Duodenal mucosa (tissue), 2 donors: Measurements from ENCODE around the gene ABCB8.

Experiments
- H3K27ac ChIP-seq: one replicate; pipeline ENCODE4 v1.7.0; 2013; ENCODE audit warnings: low read depth, low read length
- H3K27me3 ChIP-seq, 2 donors: one replicate each; pipeline ENCODE4 v1.7.0; 2013; ENCODE audit warnings: low read length in 2 of 2, control low read depth in 1 of 2; ENCODE audit not compliant: insufficient read depth in 2 of 2, control insufficient read depth in 1 of 2
- H3K36me3 ChIP-seq, 2 donors: one replicate each; pipeline ENCODE4 v1.7.0; 2013; ENCODE audit warnings: low read length in 2 of 2, control low read depth in 1 of 2; ENCODE audit not compliant: insufficient read depth in 2 of 2, control insufficient read depth in 1 of 2
- H3K4me1 ChIP-seq, 2 donors: one replicate each; pipeline ENCODE4 v1.7.0; 2013; ENCODE audit warnings: low read length in 2 of 2, control low read depth in 1 of 2; ENCODE audit not compliant: insufficient read depth in 2 of 2, control insufficient read depth in 1 of 2
- H3K4me3 ChIP-seq, 2 donors: one replicate each; pipeline ENCODE4 v1.7.0; 2013; ENCODE audit warnings: low read length in 2 of 2, low read depth in 1 of 2
- H3K9ac ChIP-seq, 2 donors: one replicate each; pipeline ENCODE4 v1.7.0; 2013; ENCODE audit warnings: low read length in 2 of 2, low read depth in 1 of 2
- H3K9me3 ChIP-seq, 2 donors: one replicate each; pipeline ENCODE4 v1.7.0; 2013; ENCODE audit warnings: low read length in 2 of 2, control low read depth in 1 of 2; ENCODE audit not compliant: control insufficient read depth in 1 of 2

ABCB8 gene

DNA sequence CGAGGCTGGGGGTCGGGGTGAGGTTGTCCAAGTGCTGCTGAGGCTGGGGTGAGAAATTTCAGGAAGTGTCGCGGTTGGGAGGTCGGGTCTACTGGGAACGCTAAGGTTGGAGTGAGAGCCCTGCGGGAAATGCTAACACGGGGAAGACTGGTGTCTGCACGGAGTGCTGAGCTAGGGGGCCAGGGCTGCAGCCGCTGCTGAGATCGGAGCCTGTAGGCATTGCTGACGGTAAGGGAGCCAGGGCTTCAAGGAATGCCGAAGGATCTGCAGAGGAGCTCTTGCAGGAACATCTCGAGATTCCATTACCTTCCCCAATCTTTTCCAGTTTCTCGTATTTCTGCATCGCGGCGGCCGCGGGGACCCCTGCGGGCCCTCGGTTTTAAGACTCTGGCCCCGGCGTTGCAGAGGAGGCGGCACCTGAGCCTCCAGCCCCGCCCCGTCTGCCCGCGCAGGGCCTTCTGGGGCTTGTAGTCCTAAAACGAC lies 29.3 kb downstream of the ABCB8 start, which contains the start of gene CDK5:
Gene CDK5, minus strand, starts transcription at position 392 of the 483 bp plus-strand sequence. Its CDS starts 49 bp downstream, at position 343.
- H3K36me3 ChIP-seq: no peaks in the 10 kb centered on the region
- H3K9me3 ChIP-seq: no peaks in the 10 kb centered on the region
- H3K4me3 ChIP-seq: peak within 1 kb of the TSS; percentile 94
- H3K4me1 ChIP-seq: peaks cover 40 to 43% of the 10 kb centered on the region in 2 donors
- H3K27me3 ChIP-seq: no peaks in the 10 kb centered on the region
- peak within 1 kb of the TSS; percentile 87 to 95 for H3K9ac ChIP-seq
- peak within 1 kb of the TSS; percentile 96 for H3K27ac ChIP-seq

DNA sequence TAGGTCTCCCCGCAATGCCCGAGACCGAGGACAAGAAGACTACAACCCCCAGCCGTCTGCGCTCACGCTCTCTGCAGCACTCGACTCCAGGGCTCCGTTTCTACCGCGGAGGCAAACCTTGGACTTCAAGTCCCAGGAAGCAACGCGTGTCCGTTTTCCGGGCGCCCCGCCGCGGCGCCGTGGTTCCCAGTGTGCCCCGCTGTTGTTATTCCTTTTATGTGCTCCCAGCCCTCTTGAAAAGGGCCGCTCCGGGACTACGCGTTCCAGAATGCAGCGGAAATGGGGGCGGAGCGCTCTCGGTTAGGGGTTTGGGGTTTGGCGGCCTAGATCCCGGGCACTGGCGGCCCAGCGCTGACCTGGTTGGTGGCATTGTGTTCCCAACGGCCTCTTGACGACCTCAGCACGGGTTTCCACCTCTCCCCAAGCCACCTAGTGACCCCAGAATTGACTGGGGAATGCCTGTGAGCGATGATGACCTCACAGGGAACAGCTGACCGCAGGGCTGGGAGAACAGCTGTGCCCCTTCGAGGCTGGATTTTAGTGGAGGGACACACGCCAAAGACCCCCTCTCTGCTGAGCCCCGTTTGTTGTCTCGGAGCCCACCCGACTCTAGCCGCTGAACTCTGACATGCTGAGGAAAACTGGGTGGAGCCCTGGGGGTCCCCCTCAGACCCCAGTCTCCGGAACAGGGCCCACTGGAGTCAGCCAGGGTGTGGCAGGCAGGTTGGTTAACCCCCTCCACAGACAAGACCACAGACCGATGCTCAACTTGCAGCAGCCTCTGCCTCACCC lies 29.9 kb downstream of the ABCB8 start:
- peaks cover 40 to 43% of the 10 kb centered on the region in 2 donors for H3K4me1 ChIP-seq

DNA sequence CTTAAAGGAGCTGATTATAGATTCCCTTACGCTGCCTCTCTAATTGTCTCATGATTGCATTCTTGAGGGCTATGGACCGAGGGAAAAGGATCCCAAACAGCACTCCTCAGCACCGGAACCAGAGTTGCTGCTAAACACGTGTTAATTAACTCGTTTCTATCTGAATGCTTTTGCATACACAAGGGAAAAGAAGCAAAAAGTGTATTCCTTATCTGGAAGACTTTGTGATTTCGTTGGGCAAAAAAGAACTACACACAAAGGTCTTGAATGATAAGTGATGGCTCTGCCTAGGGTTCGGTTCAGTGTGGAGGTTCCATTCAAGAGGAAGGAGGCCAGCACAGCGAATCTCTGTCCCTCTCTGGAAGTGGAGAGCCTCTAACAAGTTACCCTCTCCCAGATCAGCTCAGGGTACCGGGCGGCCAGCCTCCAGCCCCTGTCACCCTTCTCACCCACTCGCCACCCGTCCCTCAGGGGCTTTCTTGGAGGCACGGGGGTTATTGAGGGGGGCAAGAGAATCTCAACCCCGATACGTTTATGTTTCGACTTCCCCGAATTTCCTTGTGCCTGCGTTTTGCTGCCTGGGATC lies 30.6 kb downstream of the ABCB8 start:
- Histone ChIP-seq H3K4me1 (peaks cover 40 to 43% of the 10 kb centered on the region in 2 donors), H3K4me3 (peak overlapping the region; percentile 77 to 94), H3K27me3 (no peaks in the 10 kb centered on the region)

More for the DNA sequence above, 29.9 kb downstream of the ABCB8 start:
- Histone ChIP-seq H3K9me3 (no peaks in the 10 kb centered on the region), H3K27ac (peak overlapping the region; percentile 96), H3K27me3 (no peaks in the 10 kb centered on the region), H3K4me3 (peak overlapping the region; percentile 94), H3K9ac (peak overlapping the region; percentile 87 to 95), H3K36me3 (no peaks in the 10 kb centered on the region)

DNA sequence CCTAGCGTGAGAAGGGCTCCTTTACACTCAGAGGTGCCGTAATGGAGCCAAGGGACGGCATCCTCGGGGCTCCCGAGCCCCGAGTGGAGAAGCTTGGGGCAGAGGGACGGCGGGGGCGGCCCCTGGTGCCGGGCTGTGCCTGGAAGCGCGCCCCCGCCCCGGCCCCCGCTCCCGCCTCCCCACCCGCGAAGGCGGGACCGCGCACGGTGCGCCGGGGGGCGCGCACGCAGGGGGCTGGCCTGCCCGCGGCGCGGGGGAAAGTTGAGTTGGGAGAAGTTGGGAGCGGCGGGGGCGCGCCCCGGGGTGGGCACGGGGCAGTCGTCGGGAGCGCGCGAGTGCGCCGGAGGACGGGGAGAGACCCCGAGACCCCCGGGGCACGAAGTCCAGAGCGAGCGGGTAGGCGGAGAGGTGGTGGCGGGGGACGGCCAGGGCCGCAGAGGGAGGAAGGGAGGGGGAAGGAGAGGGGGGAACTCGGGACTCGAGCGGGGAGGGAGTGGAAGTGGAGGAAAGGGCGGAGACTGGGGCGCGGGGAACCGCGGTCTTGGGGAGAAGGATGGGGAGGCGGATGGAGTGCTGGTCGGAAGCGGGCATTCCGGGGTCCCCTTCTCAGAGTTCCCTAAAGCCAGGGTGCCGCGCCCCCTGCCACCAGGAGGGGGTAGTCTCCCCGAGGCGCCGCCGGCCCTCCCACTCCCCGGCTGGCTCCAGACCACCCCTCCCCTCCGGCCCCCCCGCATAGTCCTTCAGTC lies 31.3 kb downstream of the ABCB8 start, which contains the start of gene SLC4A2:
Gene SLC4A2, plus strand, starts transcription at position 223 of the 746 bp plus-strand sequence. CDS start 2,399 bp downstream, outside the sequence.
- peaks cover 40 to 43% of the 10 kb centered on the region in 2 donors for H3K4me1 ChIP-seq
- no peaks in the 10 kb centered on the region for H3K9me3 ChIP-seq
- H3K27ac ChIP-seq: peak within 1 kb of the TSS; percentile 96
- peaks cover 0 to 2% of the 10 kb centered on the region in 2 donors for H3K36me3 ChIP-seq
- peak within 1 kb of the TSS; percentile 77 to 94 for H3K4me3 ChIP-seq
- peak within 1 kb of the TSS; percentile 87 to 95 for H3K9ac ChIP-seq
- H3K27me3 ChIP-seq: no peaks in the 10 kb centered on the region

More for the DNA sequence above, 30.6 kb downstream of the ABCB8 start:
- Histone ChIP-seq H3K9ac (peak overlapping the region; percentile 87 to 95), H3K9me3 (no peaks in the 10 kb centered on the region), H3K27ac (peak overlapping the region; percentile 96), H3K36me3 (no peaks in the 10 kb centered on the region)

DNA sequence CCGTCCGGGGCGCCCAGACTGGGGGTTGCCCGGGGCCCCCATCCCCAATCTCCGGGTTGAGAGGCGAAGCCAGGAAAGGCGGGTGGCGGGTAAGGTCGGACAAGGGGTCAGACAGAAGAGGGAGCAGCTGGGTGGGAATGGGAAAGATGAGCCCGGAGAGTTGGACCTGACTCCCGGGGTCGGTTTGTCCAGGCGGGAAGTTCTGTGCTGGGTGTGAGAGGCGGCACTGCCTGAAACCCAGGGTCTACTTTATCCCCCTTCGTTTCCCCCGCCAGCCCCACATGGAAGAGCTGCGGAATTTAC lies 31.8 kb downstream of the ABCB8 start:
- H3K27me3 ChIP-seq: no peaks in the 10 kb centered on the region
- no peaks in the 10 kb centered on the region for H3K9me3 ChIP-seq
- peak overlapping the region; percentile 96 for H3K27ac ChIP-seq
- peaks cover 4 to 7% of the 10 kb centered on the region in 2 donors for H3K36me3 ChIP-seq
- H3K9ac ChIP-seq: peak overlapping the region; percentile 69 to 95
- H3K4me3 ChIP-seq: peak overlapping the region; percentile 75 to 94
- H3K4me1 ChIP-seq: peaks cover 40 to 43% of the 10 kb centered on the region in 2 donors

DNA sequence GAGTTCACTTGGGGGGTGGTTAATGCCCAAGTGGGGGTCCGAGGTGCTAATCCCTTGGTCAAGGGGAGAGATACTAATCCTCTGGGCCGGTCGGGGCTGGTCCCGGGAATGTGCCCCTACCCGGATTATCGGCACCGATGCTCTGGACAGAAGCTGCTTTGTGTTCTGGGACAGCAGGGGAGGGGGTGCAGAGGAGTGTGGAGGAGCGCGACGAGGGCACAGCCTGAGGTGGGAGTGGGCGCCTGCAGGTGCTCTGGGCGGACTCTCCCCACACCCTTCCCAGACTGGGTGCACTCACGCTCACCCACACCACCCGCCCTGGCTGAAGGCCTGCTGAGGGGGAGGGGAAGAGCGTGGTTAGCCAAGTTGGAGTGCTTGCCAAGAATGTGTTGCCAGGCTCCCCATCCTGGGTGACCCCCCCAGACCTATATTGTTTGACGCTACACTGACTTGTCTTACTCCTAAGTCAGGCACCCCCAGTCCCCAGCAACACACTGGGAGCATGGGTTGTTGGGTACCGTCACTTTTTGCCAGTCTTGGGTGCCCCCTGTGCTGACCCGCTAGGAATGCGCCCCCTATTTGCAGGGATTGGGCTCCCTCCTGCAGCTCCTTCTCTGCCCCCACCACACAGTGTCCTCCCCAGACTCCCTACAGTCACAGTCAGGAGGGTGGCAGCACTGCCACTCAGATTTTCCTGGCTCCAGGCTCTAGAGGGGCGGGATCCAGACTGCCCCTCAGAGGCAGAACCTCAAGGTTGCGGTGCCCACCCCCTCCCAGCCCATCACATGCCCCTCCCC lies 32.4 kb downstream of the ABCB8 start:
- Histone ChIP-seq H3K4me1 (peaks cover 40 to 43% of the 10 kb centered on the region in 2 donors), H3K27ac (no peak overlapping the region), H3K4me3 (peak overlapping the region; percentile 75 to 94), H3K9ac (peak overlapping the region; percentile 69 to 95), H3K27me3 (no peaks in the 10 kb centered on the region), H3K36me3 (peaks cover 9 to 13% of the 10 kb centered on the region in 2 donors), H3K9me3 (no peaks in the 10 kb centered on the region)

DNA sequence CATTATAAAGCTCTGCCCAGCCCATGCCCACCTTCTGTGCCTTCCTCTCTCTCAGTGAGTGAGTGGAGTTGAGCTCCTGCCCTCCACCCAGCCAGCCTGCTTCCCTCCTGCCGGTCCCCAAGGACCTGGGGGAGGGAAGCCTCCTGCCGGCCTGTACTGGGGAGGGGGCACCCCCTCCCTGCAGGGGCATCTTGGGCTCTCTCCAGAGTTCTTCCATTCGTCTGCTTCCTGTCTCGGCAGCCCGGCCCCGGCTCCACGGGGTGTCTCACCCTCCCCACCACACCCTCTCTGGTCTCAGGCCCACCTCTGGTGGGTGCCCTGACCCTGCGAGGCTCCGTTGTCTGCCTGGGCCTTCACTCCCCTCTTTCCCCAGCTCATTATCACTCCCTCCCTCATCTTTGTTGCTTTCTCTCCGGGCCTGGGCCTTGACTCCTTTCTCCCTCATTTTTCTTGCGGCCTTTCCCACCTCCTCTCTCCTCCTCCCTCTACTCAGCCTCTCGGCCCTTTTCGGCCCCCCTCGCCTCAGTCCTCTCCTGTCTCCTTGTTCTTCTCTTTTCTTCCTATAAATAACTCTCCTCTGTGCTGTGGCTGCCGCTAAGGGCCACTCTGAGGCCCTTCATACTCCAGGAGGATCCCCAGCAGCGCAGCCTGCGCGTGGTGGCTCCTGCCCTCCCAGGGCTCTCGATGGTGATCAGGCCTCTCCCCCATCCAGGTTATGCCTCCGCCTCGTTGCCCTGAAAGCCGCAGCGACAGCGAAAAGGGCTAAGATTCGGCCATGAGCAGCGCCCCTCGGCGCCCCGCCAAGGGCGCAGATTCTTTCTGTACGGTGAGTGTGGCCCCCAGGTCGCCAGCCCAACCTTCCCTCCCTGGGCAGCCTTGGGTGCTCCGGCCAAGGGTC lies 33.2 kb downstream of the ABCB8 start:
- Histone ChIP-seq H3K4me1 (peaks cover 40 to 42% of the 10 kb centered on the region in 2 donors), H3K9me3 (no peaks in the 10 kb centered on the region), H3K9ac (no peak overlapping the region), H3K36me3 (peaks cover 9 to 19% of the 10 kb centered on the region in 2 donors), H3K27me3 (no peaks in the 10 kb centered on the region), H3K27ac (no peak overlapping the region), H3K4me3 (no peak overlapping the region)

DNA sequence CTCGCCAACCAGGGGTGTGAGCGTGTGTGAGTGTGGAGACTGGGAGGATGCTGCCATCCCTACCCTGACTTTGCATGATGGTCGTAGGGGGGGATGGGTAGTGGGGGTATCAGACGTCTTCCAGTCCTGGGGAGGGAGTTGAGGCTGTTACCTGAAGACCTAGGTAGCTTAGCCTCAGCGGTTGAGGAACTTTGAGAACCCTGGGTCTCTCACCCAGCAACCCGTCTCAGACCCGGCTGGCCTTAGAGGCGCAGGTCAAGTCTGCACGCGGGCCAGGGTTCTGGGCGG lies 33.8 kb downstream of the ABCB8 start:
- H3K9ac ChIP-seq: no peak overlapping the region
- no peaks in the 10 kb centered on the region for H3K9me3 ChIP-seq
- peaks cover 9 to 25% of the 10 kb centered on the region in 2 donors for H3K36me3 ChIP-seq
- H3K27me3 ChIP-seq: no peaks in the 10 kb centered on the region
- H3K4me3 ChIP-seq: no peak overlapping the region
- no peak overlapping the region for H3K27ac ChIP-seq
- peaks cover 35 to 36% of the 10 kb centered on the region in 2 donors for H3K4me1 ChIP-seq
